ENCODE results near the gene SLC25A6. TPM values are rescaled to one million over a fixed set of nuclear protein-coding genes. Genes with fewer than 3 reads are reported as not detected.
"Not testable (repeated sequence)": the region's sequence is repeated elsewhere in the genome, so short reads cannot be mapped to it uniquely, and the experiment has no call there.

SLC25A6 gene
- total RNA-seq, 1 donor from 2014 or later, result 348 TPM

DNA sequence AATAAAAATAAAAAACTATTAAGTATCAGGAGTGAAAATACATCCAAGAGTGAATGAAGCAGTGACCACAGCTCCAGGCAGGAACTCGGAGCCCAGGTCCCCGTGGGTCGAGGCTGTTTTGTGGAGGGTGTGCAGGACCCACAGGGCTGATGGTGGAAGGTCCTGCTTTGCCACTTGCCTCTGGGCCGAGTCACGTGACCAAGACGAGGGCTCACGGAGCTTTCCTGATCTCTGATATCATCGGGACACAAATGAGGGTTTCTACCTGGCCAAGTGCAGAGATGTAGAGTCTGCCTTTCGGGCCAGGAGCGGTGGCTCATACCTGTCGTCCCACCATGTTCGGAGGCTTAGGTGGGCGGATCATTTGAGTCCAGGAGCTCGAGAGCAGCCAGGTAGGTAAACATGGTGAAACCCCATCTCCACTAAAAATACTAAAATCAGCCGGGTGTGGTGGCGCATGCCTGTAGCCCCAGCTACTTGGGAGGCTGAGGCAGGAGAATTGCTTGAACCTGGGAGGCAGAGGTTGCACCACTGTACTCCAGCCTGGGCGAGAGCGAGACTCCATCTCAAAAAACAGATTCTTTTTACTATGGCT is 7.2 kb downstream of the SLC25A6 start:
- no peak for DNase-seq (ENCODE audit: low read depth)
- TF ChIP-seq CTCF (conservative IDR thresholded peaks at IDR 0.05; ENCODE audit: low read depth, low read length), result no peak
- H3K4me3 ChIP-seq (ENCODE audit: low read depth, low read length), result no peak overlapping the region

DNA sequence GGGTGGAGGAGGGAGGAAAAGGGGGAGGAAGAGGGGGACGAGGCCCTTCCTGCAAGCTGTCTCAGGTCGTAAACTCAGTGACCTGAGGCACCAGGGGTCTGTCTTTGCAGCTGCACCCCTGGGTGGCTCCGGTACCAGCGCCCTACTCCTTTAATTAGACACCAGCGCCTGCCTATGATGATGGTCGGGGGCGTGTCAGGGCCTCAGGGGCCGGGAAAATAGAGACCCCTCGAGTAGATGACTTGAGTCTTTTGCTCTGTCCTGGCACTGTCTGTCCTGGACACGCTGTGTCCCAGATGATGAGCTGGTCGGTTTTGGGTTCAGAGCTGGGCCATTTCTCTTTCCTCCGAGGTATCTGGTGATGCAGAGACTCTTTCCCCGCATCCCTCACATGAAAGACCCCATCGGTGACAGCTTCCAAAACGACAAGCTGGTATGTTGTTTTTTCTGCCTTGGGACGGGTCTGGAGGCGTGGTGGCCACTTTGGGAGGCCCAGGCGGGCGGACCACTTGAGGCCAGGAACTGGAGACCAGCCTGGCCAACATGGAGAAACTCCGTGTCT is 11.2 kb downstream of the SLC25A6 start:
- no peak for DNase-seq (ENCODE audit: low read depth)
- no peak overlapping the region for H3K4me3 ChIP-seq (ENCODE audit: low read depth, low read length)
- no peak for TF ChIP-seq CTCF (conservative IDR thresholded peaks at IDR 0.05; ENCODE audit: low read depth, low read length)

GRCh38 chrX:1378306-1378759 is 13.6 kb downstream of the SLC25A6 start:
- no peak for DNase-seq (ENCODE audit: low read depth)
- no peak overlapping the region for H3K4me3 ChIP-seq (ENCODE audit: low read depth, low read length)
- TF ChIP-seq CTCF (conservative IDR thresholded peaks at IDR 0.05; ENCODE audit: low read depth, low read length), result no peak

DNA sequence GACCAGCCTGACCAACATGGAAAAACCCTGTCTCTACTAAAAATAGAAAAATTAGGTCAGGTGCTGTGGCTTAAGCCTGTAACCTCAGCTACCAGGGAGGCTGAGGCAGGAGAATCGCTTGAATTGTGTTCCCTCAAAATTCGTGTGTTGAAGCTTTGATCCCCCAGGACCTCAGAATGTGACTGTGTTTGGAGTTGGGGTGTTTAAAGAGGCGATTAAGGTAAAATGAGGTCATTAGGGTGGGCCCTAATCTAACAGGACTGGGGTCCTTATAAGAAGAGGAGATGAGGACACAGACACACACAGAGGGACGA is 23.6 kb downstream of the SLC25A6 start:
- DNase-seq (ENCODE audit: low read depth), result no peak
- no peak for TF ChIP-seq CTCF (conservative IDR thresholded peaks at IDR 0.05; ENCODE audit: low read depth, low read length)

DNA sequence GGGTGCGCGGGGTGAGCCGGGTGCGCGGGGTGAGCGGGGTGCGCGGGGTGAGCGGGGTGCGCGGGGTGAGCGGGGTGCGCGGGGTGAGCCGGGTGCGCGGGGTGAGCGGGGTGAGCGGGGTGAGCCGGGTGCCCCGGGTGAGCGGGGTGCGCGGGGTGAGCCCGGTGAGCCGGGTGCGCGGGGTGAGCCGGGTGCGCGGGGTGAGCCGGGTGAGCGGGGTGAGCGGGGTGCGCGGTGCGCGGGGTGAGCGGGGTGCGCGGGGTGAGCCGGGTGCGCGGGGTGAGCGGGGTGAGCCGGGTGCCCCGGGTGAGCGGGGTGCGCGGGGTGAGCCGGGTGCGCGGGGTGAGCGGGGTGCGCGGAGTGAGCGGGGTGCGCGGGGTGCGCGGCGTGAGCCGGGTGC is 25.6 kb downstream of the SLC25A6 start:
- DNase-seq (ENCODE audit: low read depth); H3K4me3 ChIP-seq (ENCODE audit: low read depth, low read length): not testable (repeated sequence)

More for the DNA sequence above, 23.6 kb downstream of the SLC25A6 start:
- no peak overlapping the region for H3K4me3 ChIP-seq (ENCODE audit: low read depth, low read length)

DNA sequence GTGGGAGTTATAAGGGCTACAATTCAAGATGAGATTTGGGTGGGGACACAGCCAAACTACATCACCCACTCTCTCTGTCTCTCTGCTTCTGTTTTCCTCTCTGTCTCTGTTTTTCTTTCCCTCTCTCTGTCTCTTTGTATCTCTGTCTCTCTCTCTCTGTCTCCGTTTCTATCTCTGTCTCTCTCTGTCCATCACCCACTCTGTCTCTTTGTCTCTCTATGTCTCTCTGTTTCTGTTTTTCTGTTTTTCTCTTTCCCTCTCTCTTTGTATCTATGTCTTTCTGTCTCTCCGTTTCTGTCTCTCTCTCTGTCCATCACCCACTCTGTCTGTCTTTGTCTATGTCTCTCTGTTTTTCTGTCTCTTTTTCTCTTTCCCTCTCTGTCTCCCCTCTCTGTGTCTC is 30.0 kb downstream of the SLC25A6 start:
- DNase-seq (ENCODE audit: low read depth), result no peak
- TF ChIP-seq CTCF (conservative IDR thresholded peaks at IDR 0.05; ENCODE audit: low read depth, low read length), result no peak
- no peak overlapping the region for H3K4me3 ChIP-seq (ENCODE audit: low read depth, low read length)

GRCh38 chrX:1361275-1361674 is 30.6 kb downstream of the SLC25A6 start:
- no peak overlapping the region for H3K4me3 ChIP-seq (ENCODE audit: low read depth, low read length)
- TF ChIP-seq CTCF (conservative IDR thresholded peaks at IDR 0.05; ENCODE audit: low read depth, low read length), result no peak
- DNase-seq (ENCODE audit: low read depth), result no peak

Data from epithelial cell of proximal tubule (primary cell).